GM19240 (cell line): ENCODE measurements around the gene ANKRD23.

Source experiments
- DNase-seq: peaks from one replicate; pipeline ENCODE4 v3.0.0; 2011; ENCODE audit warnings: low spot score; ENCODE audit not compliant: insufficient read length

The ANKRD23 gene

GRCh38 chr2:96877631-96878092, 33.8 kb upstream of the ANKRD23 start:
- DNase-seq: no peak

DNA sequence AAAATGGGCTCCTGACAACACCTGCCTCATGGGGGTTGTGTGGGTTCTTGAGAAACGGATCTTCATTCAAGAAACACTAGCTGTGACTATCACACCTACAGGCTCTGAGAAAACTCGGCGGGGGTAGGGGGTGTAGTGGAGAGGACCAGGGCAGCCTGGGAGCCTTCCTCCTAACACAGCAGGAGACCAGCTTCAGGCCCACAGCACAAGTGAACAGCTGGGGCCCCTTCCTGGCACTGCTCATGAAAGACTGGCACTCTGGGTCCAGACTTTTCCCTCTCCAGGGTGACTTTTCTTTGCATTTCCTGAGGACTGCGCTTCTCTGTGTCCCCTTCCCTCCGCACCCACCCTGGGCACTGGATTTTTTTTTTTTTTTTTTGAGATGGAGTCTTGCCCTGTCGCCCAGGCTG, 33.2 kb upstream of the ANKRD23 start:
- DNase-seq: no peak

DNA sequence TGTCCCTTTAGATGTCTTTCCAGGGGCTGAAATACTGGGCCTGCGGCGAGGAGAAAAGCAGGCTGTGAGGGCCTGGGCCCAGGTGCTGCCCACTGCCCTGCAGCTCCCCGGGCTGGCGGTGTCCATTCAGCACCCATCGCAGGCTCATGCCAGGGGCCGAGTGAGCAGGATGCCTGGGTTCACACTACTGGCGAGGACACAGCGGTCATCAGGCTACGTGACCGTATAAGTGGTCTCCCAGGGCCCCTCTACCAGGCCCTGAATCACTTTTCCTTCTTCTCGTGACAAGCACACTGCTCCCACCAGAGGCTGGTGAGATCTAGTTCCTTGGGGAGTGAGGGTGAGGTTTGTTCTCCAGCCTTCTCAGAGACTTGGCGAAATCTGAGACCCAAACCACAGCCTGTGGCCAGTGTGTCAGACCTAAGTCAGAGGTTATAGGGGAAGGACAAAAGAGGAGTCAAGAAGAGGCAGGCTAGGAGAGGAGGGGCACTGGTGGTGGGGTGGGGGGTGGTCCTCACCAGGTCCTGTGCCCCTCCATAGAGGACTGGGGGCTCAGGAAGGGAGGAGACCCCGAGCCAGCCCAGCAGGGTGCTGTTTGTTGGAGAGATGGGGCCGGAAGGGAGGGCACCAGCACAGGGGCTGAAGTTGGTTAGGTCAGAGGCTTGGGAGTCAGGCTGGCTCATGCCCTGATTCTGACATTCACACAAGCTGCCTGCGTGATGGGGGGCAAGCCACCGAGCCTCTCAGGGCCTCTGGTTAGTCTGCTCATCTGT, 32.6 kb upstream of the ANKRD23 start:
- no peak for DNase-seq

DNA sequence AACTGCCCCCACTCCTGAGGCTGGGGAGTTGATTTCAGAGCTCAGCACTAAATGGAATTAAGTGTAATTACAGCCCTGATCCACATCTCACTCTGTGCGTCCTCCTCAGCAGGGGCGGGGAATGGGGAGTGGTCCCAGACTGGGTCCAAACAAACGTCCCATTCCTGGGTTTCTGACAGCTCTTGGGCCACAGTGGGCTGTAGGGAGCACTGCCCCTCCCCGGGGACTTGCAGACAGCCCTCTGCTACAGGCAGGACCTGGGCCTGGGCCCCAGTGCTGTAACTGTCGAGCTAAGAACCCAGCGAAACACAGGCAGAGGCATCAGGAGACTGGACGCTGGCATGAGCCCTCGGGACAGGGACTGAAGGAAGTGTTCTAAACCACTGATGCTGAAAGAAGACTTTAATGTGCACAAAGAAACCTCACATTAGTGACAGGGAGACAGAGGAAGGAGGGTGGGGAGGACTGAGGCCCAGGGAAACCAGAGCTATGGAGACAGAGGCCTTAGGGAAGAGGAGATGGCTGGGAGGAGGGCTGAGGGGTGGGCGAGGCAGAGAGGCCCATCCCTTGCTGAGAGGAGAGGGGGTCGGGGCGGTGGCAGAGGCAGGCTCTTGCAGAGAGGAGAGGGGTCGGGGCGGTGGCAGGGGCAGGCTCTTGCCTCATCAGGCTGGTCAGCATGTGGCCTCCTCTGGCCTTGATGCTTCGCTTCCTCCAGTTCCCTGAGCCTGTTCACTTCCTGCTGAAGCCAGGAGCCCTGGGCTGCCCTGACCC, 31.9 kb upstream of the ANKRD23 start:
- DNase-seq: no peak

GRCh38 chr2:96874198-96874831, 30.5 kb upstream of the ANKRD23 start:
- peak; percentile 42 for DNase-seq

GRCh38 chr2:96873651-96874096, 29.9 kb upstream of the ANKRD23 start:
- DNase-seq: no peak

DNA sequence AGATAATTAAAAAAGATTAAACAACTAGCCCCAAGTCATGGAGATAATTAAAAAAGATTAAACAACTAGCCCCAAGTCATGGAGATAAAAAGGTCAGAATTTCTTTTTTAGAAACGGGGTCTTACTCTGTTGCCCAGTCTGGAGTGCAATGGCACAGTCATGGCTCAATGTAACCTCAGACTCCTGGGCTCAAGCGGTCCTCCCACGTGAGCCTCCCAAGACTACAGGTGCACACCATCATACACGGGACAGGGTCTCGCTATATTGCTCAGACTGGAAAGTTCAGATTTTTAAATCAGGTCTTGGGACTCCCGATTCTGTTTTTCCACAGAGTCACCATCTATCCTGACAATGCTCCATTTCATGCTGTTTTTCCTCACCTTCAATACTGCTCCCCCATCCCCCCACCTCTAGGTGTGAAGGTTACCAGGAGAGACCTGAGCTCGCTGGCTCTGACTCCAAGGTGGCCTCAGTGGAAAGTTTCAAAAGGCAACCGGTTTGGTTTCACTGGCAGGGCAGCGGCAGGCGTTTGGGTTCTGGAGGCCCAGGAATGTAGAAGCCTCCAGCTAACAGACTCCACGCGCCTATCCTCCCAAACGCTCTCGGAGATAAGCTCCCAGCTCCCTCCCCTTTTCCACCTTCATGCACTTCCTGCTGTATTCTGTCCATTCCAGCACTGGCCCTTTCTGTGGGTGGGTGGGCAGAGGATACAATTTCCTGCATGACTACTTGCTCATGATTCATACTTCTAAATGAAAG, 28.9 kb upstream of the ANKRD23 start:
- DNase-seq: no peak

DNA sequence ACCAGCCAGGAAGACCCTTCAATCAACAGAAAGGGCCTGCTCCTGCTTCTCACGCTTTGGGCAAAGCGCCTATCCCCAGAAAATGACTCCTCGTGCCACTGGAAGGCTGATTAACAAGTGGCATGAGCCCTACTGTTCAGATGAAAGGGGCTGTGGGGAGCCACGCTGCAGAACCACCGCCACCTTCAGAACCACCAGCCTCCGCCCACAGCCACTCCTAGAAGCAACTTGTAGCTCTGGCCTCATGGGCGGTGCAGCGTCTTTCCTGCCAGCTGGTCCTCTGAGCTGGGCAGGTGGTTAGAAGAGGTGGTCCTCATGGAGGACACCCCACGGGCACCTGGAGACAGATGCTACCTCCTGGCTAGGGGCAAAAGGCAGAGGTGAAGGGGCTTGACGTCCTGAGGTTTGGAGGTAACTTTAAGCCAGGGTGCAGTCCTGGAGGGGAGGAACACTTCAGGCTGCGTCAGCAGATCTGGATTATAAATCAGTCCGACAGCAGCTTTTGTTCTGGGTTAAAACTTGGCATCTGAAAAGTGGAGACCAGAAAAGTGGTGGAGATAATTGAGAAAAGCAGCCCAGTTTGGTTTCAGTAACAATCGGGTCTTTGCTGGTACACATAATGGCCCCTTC, 26.9 kb upstream of the ANKRD23 start:
- no peak for DNase-seq

DNA sequence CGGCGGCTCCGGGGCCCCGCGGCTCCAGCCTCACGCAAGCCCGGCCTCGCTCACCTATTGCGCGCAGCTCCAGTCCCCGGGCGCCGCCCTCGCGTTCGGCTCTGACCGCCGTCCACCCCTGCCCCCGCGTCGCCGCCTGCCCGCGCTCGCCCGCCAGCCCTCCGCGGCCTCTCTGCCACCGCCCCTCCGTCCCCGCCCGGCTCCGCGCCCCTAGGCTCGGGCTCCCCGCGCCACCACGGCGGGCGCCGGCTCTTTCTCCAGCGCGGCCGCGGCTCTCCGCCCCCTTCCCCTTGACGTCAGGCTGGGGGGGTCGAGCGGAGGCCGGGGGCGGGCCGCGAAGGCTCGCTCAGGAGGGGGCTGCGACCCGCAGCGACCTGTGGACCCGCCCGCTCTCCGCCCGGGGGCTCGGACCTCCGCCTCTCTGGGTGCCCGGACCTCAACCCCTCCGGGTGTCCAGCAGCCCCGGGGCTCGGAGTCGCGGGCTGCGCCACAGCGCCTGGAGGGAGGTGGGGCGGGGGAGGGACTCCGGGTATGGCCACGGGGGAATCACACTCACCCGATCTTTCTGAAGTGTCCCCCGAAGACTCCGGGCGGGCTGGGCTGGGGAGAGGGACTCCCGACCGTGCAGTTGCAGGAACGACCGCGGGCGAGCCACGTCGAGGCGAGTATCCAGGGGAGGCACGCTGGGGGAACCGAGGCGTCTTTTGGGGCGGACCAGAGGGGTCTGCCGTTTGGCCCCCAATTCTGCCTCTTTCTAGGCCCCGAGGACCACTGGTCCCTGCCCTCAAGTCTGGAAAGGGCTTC, 26.2 kb upstream of the ANKRD23 start, which contains the start of gene SEMA4C:
TSS of gene SEMA4C (minus strand) at position 259 of the 804 bp plus-strand sequence. CDS start 2,194 bp downstream, outside the sequence.
- DNase-seq: no peak

DNA sequence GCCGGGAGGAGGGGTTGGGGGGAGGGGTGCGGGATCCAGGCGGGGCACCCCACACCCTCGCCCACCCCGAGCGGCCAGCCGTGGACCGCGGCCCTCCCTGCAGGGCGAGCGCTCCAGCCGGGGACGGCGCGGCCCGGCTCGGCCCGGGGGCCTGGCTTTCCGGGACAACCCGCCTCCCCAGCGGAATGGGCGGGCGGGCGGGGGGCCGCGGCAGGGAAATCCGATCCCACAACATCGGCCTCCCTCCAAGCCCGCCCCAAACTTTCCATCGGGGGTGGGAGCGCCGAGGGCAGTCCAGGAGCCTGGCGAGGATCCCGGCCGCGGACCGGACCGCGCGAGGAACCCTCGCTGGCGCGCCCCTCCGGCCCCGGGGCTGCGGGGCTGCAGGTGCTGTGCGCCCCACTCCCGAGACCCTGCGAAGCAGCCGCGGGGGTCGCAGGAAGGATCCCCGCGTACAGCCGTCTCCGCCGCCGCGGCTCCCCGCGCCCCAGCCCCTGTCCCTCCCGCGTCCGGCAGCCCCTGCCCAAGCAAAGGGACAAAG, 25.5 kb upstream of the ANKRD23 start:
- no peak for DNase-seq

GRCh38 chr2:96868555-96869280, 24.9 kb upstream of the ANKRD23 start:
- peak; percentile 82 for DNase-seq

- no peak for DNase-seq
Observed at GRCh38 chr2:96867756-96868554, 24.1 kb upstream of the ANKRD23 start.

GRCh38 chr2:96866986-96867755, 23.4 kb upstream of the ANKRD23 start:
- no peak for DNase-seq

DNA sequence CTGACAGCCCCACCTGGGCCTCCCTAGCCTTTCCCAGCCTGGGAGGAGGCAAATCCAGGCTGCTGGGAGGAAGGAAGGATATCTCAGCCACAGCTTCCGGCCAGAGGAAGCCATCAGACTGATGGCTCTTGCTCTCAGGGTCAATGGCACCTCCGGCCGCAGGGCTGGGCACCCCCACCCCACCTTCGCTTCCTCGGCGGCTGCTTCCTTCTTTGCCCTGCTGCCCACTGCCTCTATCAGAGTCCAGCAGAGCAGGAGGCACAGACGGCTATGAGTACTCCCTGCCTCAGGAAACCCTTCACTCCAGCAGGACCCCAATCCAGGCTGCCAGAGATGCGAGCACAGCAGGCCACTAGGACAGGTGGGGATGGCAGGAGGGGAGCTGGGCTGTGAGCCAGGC, 22.8 kb upstream of the ANKRD23 start:
- no peak for DNase-seq

- no peak for DNase-seq
Observed at GRCh38 chr2:96866149-96866548, 22.3 kb upstream of the ANKRD23 start.

GRCh38 chr2:96865654-96866053, 21.8 kb upstream of the ANKRD23 start:
- DNase-seq: no peak

DNA sequence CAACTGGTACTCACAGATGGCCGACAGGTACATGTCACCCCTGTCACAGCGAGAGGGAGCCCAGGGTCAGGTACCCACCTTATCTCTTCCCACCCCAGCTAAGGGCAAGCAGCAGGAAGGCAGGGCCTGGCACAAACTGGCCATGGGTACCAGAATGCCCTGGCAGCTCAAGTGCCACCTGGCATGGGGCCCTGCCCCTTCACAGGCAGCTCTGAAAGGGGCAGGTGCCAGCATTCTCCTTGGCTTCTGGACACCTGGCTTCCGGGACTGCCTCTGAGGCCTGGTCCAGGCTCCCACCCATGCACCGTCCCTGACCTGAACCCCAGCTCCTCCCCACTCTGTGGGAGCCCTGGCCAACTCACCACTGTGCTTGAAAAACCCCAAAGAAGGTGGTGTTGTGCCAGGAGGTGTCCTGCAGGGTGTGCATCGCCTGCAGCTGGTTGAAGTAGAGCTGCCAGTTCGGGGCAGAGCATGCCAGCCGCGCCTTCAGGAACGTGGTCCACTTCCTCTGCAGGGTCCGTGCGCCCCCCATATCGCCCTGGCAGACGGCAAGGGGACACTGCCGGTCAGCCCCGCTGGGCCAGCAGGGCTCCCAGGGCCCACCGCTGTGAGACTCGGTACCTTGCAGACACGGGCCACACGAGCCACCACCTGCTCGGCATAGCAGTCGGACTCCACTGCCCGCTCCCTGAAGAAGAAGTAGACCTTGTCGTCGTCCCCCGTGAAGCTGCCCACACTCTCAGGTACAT, 20.7 kb upstream of the ANKRD23 start:
- DNase-seq: no peak
